ENCODE results near the gene CREB3L2. TPM values are rescaled to one million over a fixed set of nuclear protein-coding genes. Genes with fewer than 3 reads are reported as not detected.
A peak's percentile ranks its signal among the peaks of the same experiment; 100 is the strongest.

Gene CREB3L2
- total RNA-seq, 1 experiment from 2014 or later, result 60.6 TPM

GRCh38 chr7:137985897-137986251, 16.0 kb downstream of the CREB3L2 start:
- Mint-ChIP-seq H3K27ac (peak overlapping the region; percentile 60), H3K27me3 (ENCODE audit: low read depth) (no peaks in the 10 kb centered on the region), H3K36me3 (peaks cover 25% of the 10 kb centered on the region), H3K4me1 (peaks cover 37% of the 10 kb centered on the region), H3K4me3 (no peak overlapping the region), H3K9me3 (peaks cover 13% of the 10 kb centered on the region)
- ChIA-PET CTCF (interaction anchor here (2.4 kb wide), 1 partner anchor 16 kb away, joined by 8 read pairs; the partner anchor contains the start of gene CREB3L2), POLR2A (no interaction called here)
- no peak for ATAC-seq
- no peak for DNase-seq (ENCODE audit: low spot score)
- no peak for TF ChIP-seq ZNF416 (CRISPR knock-in tag; IDR thresholded peaks at IDR 0.05)
- TF ChIP-seq PREB (CRISPR knock-in tag; IDR thresholded peaks at IDR 0.05; ENCODE audit: borderline replicate concordance), result no peak
- TF ChIP-seq RORB (CRISPR knock-in tag; IDR thresholded peaks at IDR 0.05), result no peak
- TF ChIP-seq SMAD3 (CRISPR knock-in tag; IDR thresholded peaks at IDR 0.05; ENCODE audit: borderline replicate concordance), result no peak
- TF ChIP-seq ZBTB43 (CRISPR knock-in tag; IDR thresholded peaks at IDR 0.05), result no peak
- no peak for TF ChIP-seq IRF1 (CRISPR knock-in tag; IDR thresholded peaks at IDR 0.05)
- no peak for TF ChIP-seq ZNF138 (CRISPR knock-in tag; conservative IDR thresholded peaks at IDR 0.05)
- no peak for TF ChIP-seq MXD4 (CRISPR knock-in tag; IDR thresholded peaks at IDR 0.05; ENCODE audit: borderline replicate concordance)
- no peak for TF ChIP-seq TEAD1 (CRISPR knock-in tag; IDR thresholded peaks at IDR 0.05)
- no peak for TF ChIP-seq PRRX2 (CRISPR knock-in tag; IDR thresholded peaks at IDR 0.05)
- TF ChIP-seq USF2 (CRISPR knock-in tag; IDR thresholded peaks at IDR 0.05), result no peak
- no peak for TF ChIP-seq JAZF1 (CRISPR knock-in tag; IDR thresholded peaks at IDR 0.05)
- TF ChIP-seq SP1 (CRISPR knock-in tag; conservative IDR thresholded peaks at IDR 0.05), result no peak
- no peak for TF ChIP-seq E2F4 (CRISPR knock-in tag; IDR thresholded peaks at IDR 0.05; ENCODE audit: borderline replicate concordance, low read depth)
- no peak for TF ChIP-seq ATF3 (CRISPR knock-in tag; conservative IDR thresholded peaks at IDR 0.05)
- no peak for TF ChIP-seq AR (CRISPR knock-in tag; IDR thresholded peaks at IDR 0.05)
- no peak for TF ChIP-seq ARID4B (CRISPR knock-in tag; IDR thresholded peaks at IDR 0.05; ENCODE audit: borderline replicate concordance)
- no peak for TF ChIP-seq E2F5 (CRISPR knock-in tag; IDR thresholded peaks at IDR 0.05)
- no peak for TF ChIP-seq EMX1 (CRISPR knock-in tag; IDR thresholded peaks at IDR 0.05)
- TF ChIP-seq ATF2 (CRISPR knock-in tag; IDR thresholded peaks at IDR 0.05; ENCODE audit: borderline replicate concordance, low read depth), result no peak
